KG1 (cell line): ENCODE results near the gene DPCD.
"Not testable (repeated sequence)": the region's sequence is repeated elsewhere in the genome, so short reads cannot be mapped to it uniquely, and the experiment has no call there.

Experiments used
- DNase-seq: peaks from one replicate; lab custom pipeline; 2025; lab: John Stamatoyannopoulos, UW

Gene DPCD

DNA sequence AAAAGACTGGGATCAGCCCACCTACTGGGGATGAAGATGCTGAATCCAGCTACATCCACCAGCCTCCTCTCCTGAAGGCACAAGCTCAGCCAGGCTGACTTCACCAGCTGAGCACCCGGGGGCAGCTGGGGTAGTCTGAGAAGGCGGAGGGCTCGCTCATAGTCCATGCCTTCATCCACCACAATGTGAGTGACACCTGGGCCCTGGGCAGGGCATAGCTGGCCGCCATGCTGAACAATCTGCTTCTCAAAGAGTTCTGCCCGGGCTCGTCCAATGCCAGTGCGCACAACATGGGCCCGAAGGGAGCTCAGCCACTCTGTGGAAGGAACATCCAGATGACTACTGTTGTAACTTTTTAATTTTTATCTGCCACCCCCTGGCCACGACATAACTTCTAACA, 2.3 kb upstream of the DPCD start:
- DNase-seq, result no peak

DNA sequence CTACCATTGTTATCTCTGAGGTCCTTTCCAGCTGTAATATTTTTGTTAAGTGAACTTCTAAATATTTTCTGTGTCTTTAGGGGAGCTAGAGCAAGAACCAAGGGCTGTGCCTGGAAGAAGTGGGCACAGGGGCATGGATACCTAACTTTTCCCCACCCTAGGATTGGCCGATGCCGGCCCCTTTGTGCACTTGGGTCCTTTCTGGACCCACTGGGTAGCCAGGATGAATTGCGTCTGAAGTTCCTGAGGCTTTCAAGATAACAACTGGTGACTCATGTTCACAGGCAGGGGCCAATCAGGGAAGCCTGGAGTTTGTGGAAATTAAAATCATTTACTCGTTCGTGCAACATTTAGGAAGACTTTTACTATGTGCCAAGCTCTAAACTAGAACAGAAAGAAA, 758 bp downstream of the DPCD start:
- DNase-seq, result no peak

DNA sequence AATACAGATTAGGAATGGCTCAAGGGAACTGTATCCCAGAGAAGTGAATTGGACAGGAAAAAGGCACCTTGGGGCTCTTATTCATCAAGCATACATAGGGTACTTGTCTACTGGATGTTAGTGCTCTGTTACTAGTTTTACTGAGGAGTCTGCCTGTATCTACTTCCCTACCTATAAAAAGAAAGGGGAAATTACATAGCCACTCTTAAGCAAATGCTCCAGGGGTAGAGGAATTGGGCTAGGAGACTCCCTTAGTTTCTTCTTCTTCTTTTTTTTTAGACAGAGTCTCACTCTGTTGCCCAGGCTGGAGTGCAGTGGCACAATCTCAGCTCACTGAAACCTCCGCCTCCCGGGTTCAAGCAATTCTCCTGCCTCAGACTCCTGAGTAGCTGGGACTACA, 5.2 kb downstream of the DPCD start:
- DNase-seq, result not testable (repeated sequence)

DNA sequence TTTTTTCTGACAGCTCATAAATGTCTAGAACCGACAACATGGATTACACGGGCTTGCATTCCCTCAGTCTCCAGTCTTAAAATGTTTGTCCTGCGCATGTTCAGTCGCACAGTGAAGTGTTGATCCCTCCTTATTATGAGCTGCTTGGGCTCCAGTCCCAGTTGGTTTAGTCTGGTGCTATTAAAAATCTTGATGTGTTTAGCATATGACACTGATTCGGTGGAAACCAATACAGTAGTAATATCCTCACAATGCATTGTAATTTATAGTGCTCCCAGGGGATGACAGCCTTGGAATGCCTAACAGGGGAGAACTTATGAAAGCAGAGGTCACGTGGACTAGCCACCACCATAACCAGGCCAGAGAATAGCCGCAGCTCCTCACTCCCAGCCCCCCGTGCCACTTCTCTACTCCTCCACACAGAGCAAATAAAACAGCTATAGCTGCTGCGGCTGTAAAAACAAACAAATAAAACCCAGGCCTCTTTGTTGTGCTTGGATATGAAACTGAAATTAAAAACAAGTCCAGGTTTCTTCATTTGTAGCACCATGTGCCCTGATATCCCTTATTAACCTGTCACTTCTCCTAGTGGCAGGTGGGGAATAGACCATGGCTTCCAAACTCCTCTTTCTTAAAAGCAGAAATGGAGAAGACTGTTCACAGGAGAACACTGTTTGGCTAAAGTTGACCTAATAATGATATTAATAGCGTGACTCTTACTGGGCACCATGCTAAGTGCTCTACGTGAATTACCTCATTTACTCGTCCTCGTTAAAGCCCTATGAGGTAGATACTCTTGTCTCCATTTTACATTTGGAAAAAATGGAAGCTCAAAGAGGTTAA, 7.7 kb downstream of the DPCD start:
- no peak for DNase-seq

DNA sequence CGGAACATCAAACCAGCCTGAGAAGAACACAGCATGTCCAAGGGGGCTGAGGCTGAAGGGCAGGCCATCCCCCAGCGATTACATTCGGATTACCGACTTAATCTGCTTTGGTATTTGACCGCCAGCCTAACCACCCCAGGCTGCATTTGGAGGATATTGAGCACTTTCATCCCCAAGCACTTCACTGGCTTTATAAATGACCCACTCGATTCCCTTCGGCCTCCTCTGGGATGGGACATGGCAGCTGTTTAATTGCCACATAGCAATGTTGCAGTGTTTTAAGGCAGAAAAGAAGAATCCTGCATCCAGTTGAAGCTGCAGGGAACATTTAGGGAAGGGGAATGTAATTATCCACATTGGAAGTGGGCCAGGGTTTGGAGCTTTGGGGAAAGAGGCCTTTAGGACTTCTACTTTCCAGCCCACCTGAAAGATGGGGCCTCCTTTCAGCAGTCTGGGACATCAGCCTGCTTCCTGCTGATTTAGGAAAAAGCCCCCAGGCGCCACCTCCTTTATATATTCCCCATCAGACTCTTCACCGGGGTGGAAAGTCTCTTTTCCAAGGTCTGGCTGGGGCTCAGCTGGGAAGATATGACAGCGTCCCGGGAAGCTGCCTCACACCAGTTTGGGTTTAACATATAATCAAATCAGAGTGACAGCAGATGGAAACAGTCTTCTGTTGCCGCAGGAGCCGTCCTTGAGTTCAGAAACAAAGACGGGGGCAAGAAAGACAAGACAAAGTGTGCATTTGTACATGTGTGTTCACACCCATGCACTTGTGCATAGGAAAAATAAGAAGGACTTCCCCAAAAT, 9.2 kb downstream of the DPCD start:
- DNase-seq, result no peak

DNA sequence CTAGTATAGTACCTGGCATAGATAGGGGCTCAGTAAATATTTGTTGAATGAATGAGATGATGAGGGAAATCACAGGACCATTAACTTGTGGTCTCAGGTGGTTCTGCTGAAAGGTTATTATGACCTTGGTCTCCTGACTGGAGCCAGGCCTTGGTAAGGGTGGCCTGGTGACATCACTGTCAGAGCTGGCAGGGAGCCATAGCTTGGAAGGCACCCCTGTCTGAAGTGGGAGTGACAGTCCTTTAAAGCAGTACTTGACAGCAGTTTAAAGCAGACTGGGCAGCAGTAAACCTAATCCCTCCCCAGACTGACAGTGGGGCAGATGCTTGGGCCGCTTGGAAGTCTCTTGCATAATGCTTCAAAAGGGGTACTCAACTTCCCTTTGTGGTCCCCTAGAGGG, 13.4 kb downstream of the DPCD start:
- no peak for DNase-seq

DNA sequence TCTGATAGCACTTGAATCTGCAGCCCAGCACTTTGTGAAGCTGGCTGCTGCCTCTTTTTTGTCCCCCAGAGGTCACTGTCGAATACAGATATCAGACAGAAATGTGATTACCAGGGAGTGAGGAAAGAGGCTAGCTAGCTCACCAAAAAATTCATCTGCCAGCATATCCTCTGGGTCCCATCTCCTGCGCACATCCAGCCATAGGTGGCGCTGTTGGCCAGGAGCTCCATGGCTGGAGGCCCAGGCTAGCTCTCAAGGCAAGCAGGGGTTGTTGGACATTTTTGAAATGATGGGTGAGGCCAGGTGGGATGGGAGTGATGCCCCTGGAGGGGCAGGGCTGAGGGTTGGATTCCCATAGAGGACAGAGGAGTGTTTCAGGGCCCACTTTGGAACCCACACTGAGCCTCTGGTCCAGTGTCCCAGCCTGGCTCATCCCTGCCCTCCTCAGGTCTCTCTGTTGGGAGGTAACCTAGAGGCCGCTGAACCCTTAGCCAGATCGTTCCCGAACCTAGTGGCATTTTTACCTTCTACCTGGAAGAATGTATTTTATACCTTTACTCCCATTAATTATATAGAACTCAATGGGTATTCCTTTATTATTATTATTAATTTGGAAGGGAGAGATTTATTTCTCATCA, 14.8 kb downstream of the DPCD start:
- DNase-seq, result peak; percentile 3

DNA sequence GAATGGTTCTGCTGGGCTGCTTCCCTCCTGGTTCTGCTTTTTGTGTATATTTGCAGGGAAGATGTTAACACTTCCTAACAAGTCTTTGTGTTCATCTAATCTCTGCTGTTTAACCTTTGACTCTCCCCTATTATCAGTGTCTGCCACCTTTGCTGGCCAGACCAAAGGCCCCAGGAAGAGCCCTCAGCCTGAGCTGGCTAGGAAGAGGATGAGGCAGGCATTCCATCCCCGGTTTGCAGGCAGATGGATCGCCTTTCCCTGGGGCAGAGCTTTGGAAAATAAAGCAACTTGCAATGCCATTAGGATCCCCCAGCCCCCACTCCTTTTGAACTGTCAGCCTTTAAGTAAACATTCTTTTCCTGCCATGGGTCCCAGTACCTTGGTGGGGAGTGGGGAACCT, 19.0 kb downstream of the DPCD start:
- DNase-seq, result no peak

DNA sequence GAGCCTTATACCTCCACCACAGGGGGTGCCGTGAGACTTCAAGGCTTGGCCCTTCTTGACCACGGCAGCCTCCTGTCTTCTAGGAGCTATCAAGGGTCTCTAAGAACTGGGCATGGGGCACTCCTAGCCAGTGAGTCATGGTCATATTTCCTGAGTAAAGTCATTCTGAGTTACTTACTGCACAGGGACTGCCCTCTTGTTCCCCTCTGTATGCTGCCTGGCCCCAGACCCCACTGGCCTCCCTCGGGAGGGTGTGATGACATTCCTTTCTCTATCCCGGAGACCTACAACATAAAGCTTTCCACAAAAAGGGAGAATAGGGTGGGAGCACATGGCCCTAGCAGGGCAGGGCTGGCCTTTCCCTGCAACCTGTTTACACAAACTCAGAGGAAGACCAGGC, 21.4 kb downstream of the DPCD start:
- DNase-seq, result no peak

DNA sequence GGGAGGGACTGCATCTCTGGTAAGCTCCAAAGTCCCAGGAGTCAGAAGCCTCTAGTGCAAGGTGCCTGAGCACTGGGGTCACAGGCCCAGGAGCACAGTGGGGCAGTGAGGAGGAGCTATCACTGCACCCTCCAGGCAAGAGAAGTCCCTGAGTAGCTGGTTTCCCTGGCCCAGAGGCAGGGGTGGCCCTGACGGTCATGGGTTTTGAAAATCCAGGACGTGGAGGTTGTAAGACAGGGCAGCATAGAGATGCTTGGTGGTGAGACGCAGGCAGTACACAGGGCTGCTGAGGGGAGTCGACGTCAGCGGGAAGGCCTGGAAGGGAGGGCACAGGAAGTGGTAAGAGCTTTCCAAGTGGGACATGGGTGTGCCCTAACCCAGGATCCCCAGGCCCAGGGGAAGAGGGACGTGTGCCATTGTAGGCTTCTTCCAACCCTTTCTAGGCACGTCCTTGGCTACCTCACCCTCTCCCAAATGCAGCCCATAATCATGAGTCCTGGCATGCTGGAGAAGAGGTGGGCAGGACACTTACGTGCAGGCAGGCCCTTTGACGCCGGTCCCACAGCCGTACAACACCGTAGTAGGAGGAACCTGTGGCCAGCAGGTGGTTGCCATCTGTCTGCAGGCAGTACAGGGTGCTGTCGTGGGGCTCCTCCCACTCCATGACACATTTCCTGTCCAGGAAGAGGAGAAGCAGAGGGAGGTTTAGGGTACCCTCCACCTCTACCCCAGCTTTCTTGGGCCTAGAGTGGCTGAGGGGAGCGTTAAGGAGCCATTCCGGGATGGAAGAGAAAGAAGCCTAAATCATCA, 23.2 kb downstream of the DPCD start:
- no peak for DNase-seq

DNA sequence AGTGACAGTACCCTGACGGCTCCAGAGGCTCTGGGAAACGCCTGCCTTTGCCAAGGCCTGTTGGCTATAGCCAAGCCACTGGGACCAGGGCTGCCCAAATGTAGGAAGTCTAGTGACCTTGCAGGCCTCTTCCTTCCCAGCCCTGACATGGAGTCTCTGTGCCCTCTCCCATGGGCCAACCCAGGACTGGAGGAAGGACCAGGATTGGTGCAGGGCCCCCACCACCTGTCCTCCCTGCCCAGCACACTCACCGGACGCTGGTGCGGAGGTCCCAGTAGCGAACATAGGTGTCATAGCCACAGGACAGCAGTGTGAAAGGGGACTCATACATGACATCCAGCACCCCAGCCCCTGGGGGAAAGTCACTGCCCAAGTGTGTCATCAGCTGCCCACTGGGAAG, 24.0 kb downstream of the DPCD start:
- DNase-seq, result no peak

DNA sequence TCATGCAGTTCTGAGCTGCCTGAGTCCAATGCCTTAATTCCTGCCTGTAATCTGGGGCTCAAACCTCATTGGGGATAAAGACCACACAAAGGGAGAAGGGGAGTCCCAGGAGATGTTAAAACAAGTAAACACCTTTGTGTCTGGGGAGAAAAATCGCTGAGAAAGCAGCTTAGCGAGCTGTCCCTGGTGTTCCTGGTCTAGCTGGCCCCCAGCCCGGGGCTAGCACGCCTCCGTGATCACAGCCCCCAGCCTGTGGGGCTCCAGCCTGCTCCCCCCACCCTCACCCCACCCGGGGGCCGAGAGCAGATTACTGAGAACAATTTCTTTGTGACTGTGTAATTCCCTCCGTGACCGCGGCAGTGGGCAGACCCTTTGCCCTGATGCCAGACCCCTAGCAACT, 24.8 kb downstream of the DPCD start:
- DNase-seq, result no peak

DNA sequence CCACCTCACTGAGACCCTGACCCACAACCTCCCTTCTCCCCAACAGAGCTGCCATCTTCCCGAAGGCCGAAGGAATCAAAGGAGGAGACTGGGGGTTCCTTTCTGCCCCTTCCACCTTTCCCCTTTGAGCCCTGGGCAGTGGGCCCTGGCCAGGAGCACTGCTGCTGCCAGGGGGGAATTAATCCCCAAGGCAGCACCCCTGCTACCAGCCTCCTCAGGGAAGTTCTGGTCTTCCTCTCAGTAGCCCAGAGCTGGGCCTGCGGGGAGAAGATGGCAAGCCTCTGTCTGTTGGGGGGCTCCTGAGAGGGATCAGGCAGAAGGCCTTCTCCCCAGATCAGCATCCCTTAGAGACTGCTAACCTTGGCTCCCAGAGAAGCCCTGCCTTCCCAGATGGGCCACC, 25.5 kb downstream of the DPCD start:
- no peak for DNase-seq

DNA sequence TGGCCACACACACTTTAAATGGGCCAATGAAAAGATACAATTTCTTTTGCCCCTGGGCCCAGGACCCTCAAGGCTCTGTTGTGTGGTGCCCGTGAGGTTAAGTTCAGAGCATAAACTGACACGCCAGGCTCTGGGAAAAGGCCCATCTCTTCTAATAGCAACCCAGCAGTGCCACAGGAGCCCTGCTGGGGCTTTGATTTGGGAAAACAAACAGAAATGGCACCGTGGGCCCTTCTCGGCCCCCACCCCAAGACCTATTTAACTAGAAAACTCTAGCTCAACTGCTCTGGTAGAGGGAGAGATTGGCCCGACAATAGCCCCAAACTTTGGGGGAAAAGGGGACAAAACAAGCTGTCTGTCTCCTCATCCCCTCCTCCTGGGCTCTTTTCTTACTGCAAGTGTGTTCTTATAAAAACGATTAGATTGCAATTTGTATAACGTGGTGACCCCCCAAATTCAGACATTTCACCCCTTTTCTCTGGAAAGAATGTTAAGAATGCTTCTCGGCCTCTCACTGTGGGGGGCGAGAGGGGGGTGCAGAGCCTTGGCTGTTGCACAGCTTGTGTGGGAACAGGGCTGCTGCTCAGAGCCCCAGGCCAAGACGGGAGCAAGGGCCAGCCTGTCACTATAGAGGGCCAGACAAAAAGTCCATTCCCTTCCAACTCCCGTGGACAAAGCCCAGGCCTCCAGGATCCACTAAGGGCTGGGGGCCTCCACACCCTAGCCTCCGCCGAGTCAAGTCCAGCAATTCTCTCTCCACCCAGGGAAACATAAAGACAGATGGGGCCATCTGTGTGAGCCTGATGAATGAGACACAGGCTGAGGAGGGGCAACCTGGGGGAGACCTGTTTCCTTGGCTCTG, 26.8 kb downstream of the DPCD start:
- no peak for DNase-seq

DNA sequence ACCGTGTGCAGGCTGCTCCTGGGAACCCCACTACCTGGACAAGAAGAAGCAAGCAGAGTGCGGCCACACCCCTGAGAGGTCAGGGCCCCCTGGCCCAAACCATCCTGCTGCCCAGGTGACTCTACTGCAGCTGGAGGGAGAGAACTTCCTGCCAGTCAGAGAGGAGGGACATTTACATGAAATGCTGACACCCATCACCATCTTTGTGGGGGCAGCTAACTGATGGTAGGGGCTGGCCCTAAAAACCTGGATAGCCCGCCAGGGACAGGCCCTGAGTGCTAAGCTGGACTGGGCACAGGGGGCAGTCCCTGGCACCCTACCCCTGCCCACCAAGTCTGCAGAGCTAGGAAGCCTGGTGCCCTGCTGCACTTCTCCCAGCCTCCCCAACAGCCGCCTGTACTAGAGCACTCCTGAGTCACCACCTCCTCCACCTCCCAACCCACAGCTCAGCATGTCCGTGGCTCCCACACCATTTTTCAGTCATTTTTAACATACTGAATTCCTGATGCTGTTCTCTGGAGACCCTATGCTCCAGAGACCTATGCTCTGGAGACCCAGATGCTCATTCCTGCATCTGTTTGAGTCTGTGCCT, 27.5 kb downstream of the DPCD start:
- DNase-seq, result no peak

DNA sequence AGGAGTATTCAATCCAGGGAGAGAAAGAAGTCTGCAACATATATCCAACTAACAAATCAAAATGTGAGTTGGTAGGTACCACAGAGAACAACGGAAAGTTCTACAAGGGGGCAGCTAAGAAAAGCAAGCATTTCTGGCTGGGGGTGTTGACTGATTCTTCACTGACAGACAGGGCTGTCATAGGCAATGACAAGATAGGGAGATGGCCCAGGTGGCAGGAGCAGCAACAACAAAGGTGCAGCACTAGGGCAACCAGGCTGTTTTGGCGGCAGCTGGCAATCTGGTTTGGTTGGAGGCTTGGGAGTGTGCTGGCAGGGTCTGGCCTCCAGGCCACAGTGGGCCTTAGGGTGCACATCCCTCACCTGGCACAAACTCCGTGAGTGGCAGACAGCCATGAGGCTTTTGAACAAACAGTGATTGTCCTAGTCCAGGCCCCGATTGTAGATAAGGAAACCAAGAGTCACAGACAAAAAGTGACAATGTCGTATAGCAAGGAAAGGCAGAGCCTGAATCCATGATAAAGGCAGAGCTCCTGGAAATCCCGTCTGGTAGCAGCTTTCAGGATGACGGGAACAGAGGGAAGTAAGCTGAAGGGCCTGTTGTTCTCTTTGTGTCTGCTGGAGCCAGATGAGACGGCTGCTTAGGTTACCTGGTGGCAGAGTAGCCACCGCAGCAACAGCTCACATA, 28.4 kb downstream of the DPCD start:
- DNase-seq, result no peak

DNA sequence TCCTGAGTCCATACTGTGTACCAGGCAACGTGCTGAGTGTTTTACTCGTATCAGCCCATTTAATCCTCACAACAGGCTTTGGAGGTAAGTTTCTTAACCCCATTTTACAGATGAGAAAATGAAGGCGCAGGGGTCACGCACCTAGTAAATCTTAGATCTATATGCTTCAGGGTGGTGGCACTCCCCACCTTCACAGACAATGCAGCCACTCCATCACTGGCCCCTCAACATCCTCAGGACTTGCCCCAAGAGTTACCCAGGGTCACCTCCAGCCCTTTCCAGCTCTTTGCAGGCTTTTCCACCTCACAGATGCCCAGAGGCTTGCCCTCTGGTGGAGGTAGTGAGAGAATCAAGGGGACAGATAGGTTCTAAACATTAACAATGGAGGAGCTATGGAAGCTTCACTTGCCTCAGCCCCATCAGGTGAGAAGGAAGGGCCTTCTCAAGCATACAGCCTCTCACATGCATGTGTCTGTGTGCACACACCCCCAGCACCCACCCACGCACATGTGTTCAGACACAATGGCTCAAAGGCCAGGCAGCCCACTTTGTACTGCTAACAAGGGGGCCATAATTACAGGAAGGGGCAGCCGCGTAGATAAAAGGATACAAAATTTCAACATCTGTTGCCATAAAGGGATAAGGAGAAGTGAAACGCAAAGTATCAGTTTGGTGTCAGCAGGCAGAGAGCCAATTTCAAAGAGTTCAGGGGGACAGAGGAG, 29.1 kb downstream of the DPCD start:
- no peak for DNase-seq

DNA sequence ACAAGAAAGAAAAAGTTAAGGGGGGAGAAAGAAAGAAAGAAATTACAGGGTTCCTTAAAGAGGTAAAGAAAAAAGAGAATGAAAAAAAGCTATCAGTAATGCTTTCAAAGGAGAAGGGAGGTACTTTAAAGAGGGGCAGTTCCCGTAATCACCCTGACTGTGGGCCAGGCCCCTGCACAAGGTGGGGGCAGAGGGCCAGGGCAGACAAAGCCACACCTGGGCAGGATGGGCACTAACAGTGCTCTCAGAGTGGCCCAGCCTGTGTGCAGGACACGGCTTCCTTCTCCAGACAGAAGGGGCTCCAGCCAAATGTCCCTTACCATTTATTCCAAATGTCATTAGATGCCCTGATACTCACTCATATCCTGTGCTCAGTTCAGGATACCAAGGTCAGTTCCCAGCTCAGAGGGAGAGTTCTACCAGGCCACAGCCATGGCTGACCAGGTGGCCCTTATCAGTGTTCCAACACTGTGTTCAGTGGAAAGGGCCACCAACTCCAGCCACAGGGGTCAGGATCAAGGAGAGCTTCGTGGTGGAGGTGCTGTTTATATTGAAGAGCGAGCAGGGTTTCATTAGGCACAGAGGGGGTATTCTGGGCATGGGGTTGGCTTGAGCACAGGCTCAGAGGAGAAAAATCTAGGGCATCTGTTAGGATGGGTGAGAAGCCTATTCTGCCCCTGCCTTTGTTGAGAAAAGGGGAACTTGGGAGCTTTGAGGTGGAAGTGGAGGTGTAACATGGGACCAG, 29.9 kb downstream of the DPCD start:
- DNase-seq, result no peak

DNA sequence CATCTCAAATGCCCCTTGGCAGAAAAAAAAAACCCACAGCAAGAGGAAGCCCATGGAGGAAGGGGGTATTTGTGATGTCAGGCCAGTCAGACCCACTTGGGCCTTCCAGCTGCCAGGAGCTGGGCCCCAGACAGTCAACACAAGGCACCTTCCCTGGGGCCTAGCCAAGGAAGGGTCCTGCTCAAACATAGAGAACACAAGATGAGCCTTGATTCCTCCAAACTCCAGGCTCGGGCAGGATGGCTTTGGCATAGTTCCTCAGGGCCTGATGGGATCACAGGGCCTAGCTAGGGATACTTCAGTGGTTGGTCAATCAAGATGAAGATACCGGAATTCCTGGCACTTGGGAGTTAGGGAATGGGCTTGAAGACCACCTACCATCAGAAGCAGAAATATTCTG, 30.8 kb downstream of the DPCD start:
- DNase-seq, result no peak
